ENCODE results near the gene SLC6A8. TPM values are rescaled to one million over a fixed set of nuclear protein-coding genes. Genes with fewer than 3 reads are reported as not detected.

The SLC6A8 gene
- total and polyA plus RNA-seq, 2 donors (not counting 3 experiments of a cell fraction or from before 2014, with no cell fraction given) = 22.7 to 23.6 TPM

DNA sequence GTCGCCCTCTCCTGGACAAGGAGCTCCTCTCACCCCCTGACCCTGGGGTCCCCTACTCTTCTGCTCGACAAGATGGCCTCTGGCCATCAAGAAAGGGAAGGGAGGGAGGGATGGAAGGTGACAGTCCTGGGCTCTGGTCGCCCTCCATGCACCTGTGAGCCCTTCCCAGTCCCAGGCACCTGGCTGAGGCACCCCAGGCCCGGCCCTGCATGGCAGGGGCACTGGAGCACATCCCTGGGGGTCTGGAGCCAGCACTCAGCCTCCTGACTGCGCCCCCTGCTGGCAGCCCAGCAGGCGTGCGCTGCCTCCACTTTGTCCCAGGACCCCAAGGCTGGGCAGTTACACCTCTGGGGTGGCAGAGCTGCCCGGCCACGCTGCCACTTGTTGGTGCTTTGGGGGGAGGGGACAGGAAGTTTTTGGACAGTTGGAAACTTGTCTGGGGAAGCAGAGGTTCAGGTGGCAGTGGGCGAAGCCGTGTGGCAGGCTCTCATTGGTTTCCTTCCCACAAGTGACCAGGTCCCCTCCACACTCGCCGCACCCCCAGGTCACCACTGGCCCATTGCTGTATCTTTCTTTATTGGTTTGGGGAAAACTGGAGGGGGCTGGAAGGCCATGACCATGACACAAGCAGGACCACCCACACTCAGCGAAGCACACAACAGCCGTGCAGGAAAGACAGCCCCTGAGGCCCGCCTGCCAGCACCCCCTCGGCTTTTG is 18.4 kb upstream of the SLC6A8 start:
- dilution Hi-C loops (cut with MboI; ENCODE audit: extremely low pct_ligation_motif_present, low sequenced_read_pairs) = no loop called here
- H3K27me3 ChIP-seq (ENCODE audit: control insufficient read depth in 2 of 2, insufficient read depth in 2 of 2, low read length in 2 of 2) = peaks cover 7 to 11% of the 10 kb centered on the region in 2 experiments
- H3K9ac ChIP-seq (replicated peaks; ENCODE audit: extremely low read depth, insufficient read depth, low read length) = no peak overlapping the region
- TF ChIP-seq POLR2A (IDR thresholded peaks at IDR 0.05; ENCODE audit: low read depth, low read length) (no peak), POLR2AphosphoS5 (IDR thresholded peaks at IDR 0.05; ENCODE audit: insufficient read depth, low read depth, low read length) (no peak), JUN (IDR thresholded peaks at IDR 0.05; ENCODE audit: borderline replicate concordance, insufficient read depth, insufficient read length, low read depth) (no peak), FOS (IDR thresholded peaks at IDR 0.05; ENCODE audit: borderline replicate concordance, insufficient read depth, low read length) (no peak), GATA2 (IDR thresholded peaks at IDR 0.05; ENCODE audit: insufficient read depth, insufficient read length, low read depth, low read length) (no peak), EZH2 (IDR thresholded peaks at IDR 0.05; ENCODE audit: borderline replicate concordance, low read depth, low read length, severe bottlenecking) (no peak)
- TF ChIP-seq, protein P1, sequence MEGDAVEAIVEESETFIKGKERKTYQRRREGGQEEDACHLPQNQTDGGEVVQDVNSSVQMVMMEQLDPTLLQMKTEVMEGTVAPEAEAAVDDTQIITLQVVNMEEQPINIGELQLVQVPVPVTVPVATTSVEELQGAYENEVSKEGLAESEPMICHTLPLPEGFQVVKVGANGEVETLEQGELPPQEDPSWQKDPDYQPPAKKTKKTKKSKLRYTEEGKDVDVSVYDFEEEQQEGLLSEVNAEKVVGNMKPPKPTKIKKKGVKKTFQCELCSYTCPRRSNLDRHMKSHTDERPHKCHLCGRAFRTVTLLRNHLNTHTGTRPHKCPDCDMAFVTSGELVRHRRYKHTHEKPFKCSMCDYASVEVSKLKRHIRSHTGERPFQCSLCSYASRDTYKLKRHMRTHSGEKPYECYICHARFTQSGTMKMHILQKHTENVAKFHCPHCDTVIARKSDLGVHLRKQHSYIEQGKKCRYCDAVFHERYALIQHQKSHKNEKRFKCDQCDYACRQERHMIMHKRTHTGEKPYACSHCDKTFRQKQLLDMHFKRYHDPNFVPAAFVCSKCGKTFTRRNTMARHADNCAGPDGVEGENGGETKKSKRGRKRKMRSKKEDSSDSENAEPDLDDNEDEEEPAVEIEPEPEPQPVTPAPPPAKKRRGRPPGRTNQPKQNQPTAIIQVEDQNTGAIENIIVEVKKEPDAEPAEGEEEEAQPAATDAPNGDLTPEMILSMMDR (IDR thresholded peaks at IDR 0.05; ENCODE audit: extremely low read depth in 1 of 2, insufficient read depth in 1 of 2, low read depth in 1 of 2, low read length in 2 of 2) = peak; percentile 70 to 86
- TF ChIP-seq, protein P2, sequence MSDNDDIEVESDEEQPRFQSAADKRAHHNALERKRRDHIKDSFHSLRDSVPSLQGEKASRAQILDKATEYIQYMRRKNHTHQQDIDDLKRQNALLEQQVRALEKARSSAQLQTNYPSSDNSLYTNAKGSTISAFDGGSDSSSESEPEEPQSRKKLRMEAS (IDR thresholded peaks at IDR 0.05; ENCODE audit: insufficient read depth, insufficient read length) = no peak
- H3K4me2 ChIP-seq (ENCODE audit: insufficient read depth, low read length) = no peak overlapping the region
- no peaks in the 10 kb centered on the region for H3K9me3 ChIP-seq (replicated peaks; ENCODE audit: control insufficient read depth, insufficient read depth, low read length)
- H4K20me1 ChIP-seq (replicated peaks; ENCODE audit: control insufficient read depth, extremely low read depth, insufficient read depth, low read length) = no peaks in the 10 kb centered on the region
- no peak for DNase-seq (ENCODE audit: low read depth, low spot score)
- no peak overlapping the region for H3K4me3 ChIP-seq (replicated peaks in 1 of 3; ENCODE audit: insufficient read depth in 1 of 3, low read depth in 1 of 3, low read length in 3 of 3)
- ChIA-PET CTCF (interaction anchor here (1.0 to 6.8 kb wide), 12 partner anchors 12 to 637 kb away, joined by 3 to 89 read pairs (median 8); no protein-coding TSS in a partner anchor), POLR2A (no interaction called here)
- H2AFZ ChIP-seq (ENCODE audit: low read depth, low read length) = no peak overlapping the region
- no TSS peak for BruUV-seq (replicated peaks)
- H3K4me1 ChIP-seq (ENCODE audit: control insufficient read depth, extremely low read depth, insufficient read depth, low read length) = no peaks in the 10 kb centered on the region
- no peaks in the 10 kb centered on the region for H3K9me1 ChIP-seq (replicated peaks; ENCODE audit: control insufficient read depth, extremely low read depth, insufficient read depth, low read length)
- FAIRE-seq = no peak
- intact Hi-C loops (cut with micrococcal nuclease) = loop anchor here (1.0 to 2.0 kb wide), 4 partner anchors 33 to 729 kb away; no protein-coding TSS in a partner anchor
- H3K36me3 ChIP-seq (ENCODE audit: control insufficient read depth in 2 of 2, extremely low read depth in 1 of 2, insufficient read depth in 2 of 2, low read length in 2 of 2) = no peaks in the 10 kb centered on the region
- no peak overlapping the region for H3K27ac ChIP-seq (ENCODE audit: insufficient read depth, low read depth, low read length)
- H3K79me2 ChIP-seq (ENCODE audit: control insufficient read depth, insufficient read depth, low read length) = no peaks in the 10 kb centered on the region
